UCSD-AML1 (cell line): ENCODE results near the gene AEBP1.
A peak's percentile ranks its signal among the peaks of the same experiment; 100 is the strongest.
"Not testable (repeated sequence)": the region's sequence is repeated elsewhere in the genome, so short reads cannot be mapped to it uniquely, and the experiment has no call there.

Experiments
- DNase-seq: peaks from one replicate; lab custom pipeline; 2025; ENCODE audit not compliant: unreplicated experiment; lab: John Stamatoyannopoulos, UW

Gene AEBP1

GRCh38 chr7:44116087-44116788, 12.1 kb downstream of the AEBP1 start:
- no peak for DNase-seq

- DNase-seq, result no peak
Measured at GRCh38 chr7:44116789-44117666, 12.9 kb downstream of the AEBP1 start.

- DNase-seq, result no peak
Measured at GRCh38 chr7:44117801-44118429, 13.8 kb downstream of the AEBP1 start.

DNA sequence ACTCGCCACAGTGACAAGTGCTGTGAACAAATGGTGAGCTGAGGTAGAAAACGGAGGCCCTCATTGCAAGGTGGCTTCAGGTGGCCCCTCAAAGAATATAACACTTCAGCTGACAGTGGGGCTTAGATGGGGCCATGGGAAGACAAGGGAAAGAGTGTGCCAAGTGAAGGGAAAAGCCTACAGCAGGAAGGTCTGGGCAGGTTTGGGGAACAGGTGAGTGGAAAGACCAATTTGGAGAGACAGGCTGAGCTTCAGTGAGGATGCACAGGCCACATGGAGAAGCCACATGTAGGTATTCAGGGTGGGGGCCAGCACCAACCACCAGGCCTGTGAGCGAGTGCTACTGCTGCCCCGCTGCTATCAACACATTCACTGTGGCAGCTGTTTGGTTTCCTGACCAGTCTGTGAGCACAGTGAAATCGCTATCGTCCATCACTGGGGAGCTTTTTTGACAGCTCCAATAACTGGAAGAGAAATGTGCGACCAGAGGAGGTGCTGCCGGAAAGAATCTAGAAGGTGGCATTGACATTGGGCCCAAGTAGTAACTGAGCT, 15.8 kb downstream of the AEBP1 start:
- DNase-seq, result no peak

DNA sequence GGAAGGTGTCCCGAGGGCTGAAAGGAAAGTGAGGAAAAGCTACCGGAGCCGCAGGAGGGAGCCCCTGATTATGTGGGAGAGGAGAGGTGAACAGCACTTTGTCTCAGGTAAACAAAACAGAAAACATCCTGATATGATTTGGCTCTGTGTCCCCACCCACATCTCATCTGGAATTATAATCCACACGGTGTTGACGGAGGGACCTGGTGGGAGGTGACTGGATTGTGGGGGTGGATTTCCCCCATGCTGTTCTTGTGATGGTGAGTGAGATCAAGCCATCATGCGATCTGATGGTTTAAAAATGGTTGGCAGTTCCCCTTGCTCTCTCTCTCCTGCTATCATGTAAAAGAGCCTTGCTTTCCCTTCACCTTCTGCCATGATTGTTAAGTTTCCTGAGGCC, 16.2 kb downstream of the AEBP1 start:
- no peak for DNase-seq

DNA sequence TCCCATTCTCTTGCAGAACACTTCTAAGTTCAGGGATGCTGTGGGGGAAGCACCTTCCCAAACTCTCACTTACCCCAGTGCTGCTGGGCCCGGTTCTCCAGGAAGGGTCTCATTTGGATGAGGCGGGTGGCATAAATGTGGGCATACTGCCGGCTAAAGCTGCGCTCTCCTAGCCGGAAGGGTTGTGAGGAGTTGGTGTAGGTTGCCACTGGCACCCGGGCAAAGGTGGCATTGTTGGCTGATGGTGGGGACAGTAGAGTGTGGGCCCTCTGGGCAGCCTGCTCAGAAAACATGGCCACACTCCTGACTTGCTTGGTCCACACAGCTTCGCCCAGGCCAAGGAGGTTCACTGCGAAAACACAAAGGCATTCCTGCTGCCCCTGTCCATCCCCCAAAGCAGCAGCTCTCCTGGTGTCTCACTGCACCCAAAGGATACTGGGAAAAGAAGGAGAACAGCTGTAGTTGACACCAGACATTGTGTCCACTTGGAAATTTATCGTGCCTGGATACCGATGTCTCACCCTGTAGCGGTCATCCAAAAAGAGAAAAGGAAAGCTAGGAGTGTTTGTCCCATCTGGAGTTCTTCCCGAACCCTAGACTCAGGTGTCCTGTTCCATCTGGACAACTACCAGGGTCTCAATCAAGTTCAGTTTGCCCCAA, 17.7 kb downstream of the AEBP1 start:
- no peak for DNase-seq

DNA sequence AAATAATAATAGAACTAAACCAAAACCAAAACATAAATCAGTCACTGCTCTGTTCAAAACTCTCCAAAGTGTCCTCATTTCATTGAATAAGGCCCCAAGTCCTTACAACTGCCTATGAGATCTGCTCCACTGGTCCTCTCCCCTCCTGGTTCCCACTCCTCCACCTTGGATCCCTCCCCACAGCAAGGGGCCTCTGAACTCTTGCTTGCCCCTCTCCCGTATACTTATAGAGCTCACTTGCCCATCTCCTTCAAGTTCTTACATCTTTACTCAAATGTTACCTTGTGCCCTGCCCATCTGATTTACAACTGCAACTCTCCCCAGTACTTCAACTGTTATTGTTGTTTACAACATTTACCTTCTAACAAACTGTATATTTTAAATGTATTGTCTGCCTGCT, 18.4 kb downstream of the AEBP1 start:
- no peak for DNase-seq

DNA sequence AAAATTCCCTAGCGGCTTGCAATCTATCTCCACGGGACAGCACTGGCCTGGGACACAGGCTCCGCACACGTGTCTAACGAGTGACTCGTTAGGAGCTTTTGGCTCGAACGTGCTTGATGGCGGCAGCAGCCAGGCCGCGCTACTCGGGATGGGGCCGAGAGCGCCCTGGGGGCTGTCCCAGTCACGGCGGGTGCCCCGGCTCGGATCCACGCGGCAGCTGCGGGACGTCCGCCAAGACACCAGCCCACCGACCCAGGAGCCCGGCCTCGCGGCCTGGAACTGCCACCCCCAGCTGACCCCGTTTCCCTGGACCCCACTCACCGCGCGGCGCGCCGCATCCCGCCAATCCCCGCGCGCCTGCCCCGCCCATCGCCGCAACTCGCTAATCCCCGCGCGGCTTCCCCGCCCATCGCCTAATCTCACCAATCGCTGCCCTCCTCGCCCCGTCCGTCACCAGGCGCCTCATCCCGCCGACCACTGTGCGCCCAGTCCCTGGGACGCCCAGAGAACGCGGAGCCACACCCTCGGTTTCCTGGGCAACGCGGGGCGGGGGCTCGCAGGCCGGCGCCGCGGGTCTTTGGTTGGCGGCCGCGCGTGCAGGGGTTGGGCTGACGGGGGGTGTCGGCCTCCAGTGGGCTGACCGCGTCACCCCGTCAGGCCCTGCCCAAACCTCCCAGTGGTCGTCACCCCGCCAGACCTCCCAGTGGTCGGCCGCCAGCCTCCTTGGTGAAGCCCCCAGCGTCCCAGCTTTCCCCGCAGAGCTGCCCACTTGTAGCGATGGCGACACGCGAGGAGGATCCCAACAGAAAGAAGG, 19.3 kb downstream of the AEBP1 start, which contains the start of gene POLD2:
Gene POLD2, minus strand, starts transcription at position 359 of the 814 bp plus-strand sequence. CDS start 1,495 bp downstream, outside the sequence.
- DNase-seq, result peak; percentile 90

DNA sequence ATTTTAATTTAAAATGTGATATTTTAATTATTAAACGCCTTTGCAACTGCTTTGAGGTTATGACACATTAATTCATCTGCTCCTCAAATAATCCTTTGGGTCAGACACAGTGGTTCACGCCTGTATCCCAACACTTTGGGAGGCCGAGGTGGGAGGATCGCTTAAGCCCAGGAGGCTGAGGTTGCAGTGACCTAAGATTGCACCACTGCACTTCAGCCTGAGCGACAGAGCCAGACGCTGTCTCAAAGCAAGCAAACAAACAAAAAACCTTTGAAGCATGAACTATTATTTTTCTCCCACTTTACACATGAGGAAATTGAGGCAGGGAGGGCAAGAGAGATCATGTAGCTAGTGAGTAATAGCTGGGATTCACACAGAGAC, 20.7 kb downstream of the AEBP1 start:
- DNase-seq, result no peak

GRCh38 chr7:44126574-44126973, 22.4 kb downstream of the AEBP1 start:
- DNase-seq, result not testable (repeated sequence)

GRCh38 chr7:44127161-44127560, 23.0 kb downstream of the AEBP1 start:
- no peak for DNase-seq

GRCh38 chr7:44128721-44129582, 24.8 kb downstream of the AEBP1 start:
- DNase-seq, result no peak

GRCh38 chr7:44131173-44132029, 27.3 kb downstream of the AEBP1 start:
- DNase-seq, result peak; percentile 19

DNA sequence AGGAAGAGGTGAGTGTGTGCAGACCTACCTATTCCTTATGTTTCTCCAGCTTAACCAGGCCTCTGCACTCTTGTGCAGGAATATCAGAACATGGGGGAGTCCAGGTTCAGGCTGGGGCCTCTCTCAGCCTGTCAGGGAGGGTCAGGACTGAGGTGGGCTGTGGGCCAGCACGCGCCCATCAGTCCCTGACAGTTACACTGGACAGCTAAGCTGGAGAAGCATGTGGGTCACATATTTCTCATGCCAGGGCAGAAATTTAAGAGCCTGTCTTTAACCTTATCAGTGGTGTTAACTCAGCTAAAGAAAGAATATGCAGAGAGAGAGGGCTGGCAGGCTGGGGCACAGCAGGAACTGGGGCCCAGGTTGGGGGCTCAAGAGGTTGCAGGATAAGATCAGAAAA, 27.9 kb downstream of the AEBP1 start:
- DNase-seq, result no peak

GRCh38 chr7:44133295-44133694, 29.1 kb downstream of the AEBP1 start:
- DNase-seq, result no peak

DNA sequence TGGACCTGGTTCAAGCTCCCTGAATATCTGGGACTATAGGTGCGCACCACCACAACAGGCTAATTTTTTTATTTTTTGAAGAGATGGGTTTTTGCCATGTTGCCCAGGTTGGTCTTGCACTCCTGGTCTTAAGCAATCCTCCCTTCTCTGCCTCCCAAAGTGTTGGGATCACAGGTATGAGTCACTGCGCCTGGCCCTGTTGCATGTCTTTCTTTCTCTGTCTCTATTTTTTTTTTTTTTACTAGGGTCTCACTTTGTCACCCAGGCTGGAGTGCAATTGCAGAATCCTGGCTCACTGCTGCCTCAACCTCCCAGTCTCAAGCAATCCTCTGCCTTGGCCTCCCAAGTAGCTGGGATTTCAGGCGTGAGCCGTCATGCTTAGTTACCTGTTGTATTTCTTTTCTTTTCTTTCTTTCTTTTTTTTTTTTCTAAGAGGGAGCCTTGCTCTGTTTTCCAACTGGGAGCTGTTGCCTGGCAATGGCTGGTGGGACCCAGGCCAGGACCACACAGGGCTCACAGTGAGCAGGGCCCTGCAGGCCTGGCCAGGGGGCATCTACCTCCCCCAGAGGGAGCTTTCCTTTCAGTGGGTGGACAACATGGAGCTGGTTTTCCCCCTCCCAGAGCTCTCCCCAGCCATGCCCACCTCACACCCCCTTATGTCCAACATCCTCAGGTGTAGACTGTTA, 30.9 kb downstream of the AEBP1 start:
- no peak for DNase-seq

DNA sequence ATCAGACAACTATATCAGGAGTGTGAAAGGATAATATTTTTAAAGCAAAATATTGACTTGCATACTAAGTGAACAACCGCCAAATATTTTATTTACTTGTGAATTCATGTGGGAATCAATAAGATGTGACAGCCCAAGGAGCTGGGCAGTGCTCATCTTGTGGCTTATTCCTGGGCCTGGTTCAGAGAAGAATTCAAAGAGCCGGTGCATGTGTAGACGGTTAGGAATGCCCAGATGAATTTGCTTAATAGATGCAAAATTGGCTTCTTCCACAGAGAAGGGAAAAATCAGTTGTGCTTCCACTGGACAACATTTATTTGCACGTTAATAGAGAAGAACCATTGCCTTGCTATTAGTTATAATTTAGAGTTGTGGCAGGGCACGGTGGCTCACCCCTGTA, 32.6 kb downstream of the AEBP1 start:
- DNase-seq, result no peak

GRCh38 chr7:44138698-44139097, 34.6 kb downstream of the AEBP1 start:
- no peak for DNase-seq
